Testis (tissue), 3 donors: ENCODE results near the gene SND1. TPM values are rescaled to one million over a fixed set of nuclear protein-coding genes. Genes with fewer than 3 reads are reported as not detected.

ENCODE experiments used
- DNase-seq: peaks from one replicate; pipeline ENCODE4 v3.0.0-alpha.2; 2019
- H3K27ac ChIP-seq, 2 donors: fragments of 200-600 bp; sonication (generic); one replicate each; pipeline ENCODE4 v1.5.1; 2019
- H3K27me3 ChIP-seq: fragments of 200-600 bp; sonication (generic); one replicate; pipeline ENCODE4 v1.5.1; 2019
- H3K36me3 ChIP-seq: fragments of 200-600 bp; sonication (generic); one replicate; pipeline ENCODE4 v1.5.1; 2017; ENCODE audit warnings: low read depth; ENCODE audit errors: missing control alignments
- H3K4me1 ChIP-seq: fragments of 200-600 bp; sonication (generic); one replicate; pipeline ENCODE4 v1.5.1; 2019
- H3K4me3 ChIP-seq, 2 donors: fragments of 200-600 bp; sonication (generic); one replicate each; pipeline ENCODE4 v1.5.1; 2017 to 2019
- H3K9me3 ChIP-seq: fragments of 200-600 bp; sonication (generic); one replicate; pipeline ENCODE4 v1.5.1; 2017
- POLR2A ChIP-seq: fragments of 450-650 bp; IDR thresholded peaks from one replicate; pipeline ENCODE4 v1.6.1; 2017; ENCODE audit warnings: antibody characterized with exemption, mild to moderate bottlenecking, moderate library complexity
- WGBS, 2 donors: methylation state at CpG; one replicate each; pipeline ENCODE4 v1.1.5; 2018; 5-methylcytosine and 5-hydroxymethylcytosine counted together
- intact Hi-C: fragments of 100-400 bp; cut with DNase I; formaldehyde crosslinking; loops from one replicate; pipeline ENCODE4 v1.15.1; 2023; ENCODE audit warnings: low total_unique reads
- polyA plus RNA-seq: library from polyadenylated mRNA; stranded (reverse); fragments of 350-450 nt; fragmentation: Illumina TruSeq; extraction: RNeasy Lipid Tissue Mini Kit (QIAGEN cat#74804); gene quantifications from one replicate; pipeline ENCODE4 v1.2.3, GENCODE V29; 2014; ENCODE audit warnings: low read depth, low replicate concordance; ENCODE audit not compliant: insufficient read depth
- total RNA-seq, 2 donors: library from RNA; depleted of rRNA; stranded (reverse); fragments of >200 nt; gene quantifications; one replicate each; pipeline ENCODE4 v1.2.3, GENCODE V29; 2016
- TF ChIP-seq, protein P1 (sequence below), 3 experiments: fragments of 450-650 bp in 2 of 3; fragments of 200-600 bp in 1 of 3; sonication (generic) in 1 of 3; IDR thresholded peaks; one replicate each; pipeline ENCODE4 v1.5.1; 2016 to 2019; ENCODE audit warnings: antibody characterized with exemption in 3 of 3, mild to moderate bottlenecking in 2 of 3, moderate library complexity in 1 of 3

SND1 gene
- total and polyA plus RNA-seq, 3 donors from 2014 or later, result 132 to 207 (median 179) TPM

DNA sequence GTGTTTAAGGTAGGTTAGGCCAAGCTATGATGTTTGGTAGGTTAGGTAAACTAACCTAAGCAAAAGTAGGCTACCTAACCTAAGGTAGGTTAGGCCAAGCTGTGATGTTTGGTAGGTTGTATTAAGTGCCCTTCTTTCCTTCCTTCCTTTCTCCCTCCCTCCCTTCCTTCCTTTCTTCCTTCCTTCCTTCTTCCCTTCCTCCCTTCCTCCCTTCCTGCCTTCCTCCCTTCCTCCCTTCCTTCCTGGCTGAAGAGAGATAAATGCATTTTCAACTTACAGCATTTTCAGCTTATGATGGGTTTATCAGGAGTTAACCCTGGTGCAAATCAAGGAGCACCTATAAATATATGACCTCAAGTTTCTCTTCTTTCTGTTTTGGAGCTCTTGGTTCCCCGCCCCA, 56.2 kb downstream of the SND1 start:
- intact Hi-C loops, result loop anchor here (5.0 kb wide), 1 partner anchor 499 kb away; no protein-coding TSS in a partner anchor
- Histone ChIP-seq H3K27me3 (no peaks in the 10 kb centered on the region), H3K4me3 (no peak overlapping the region), H3K9me3 (no peaks in the 10 kb centered on the region), H3K27ac (no peak overlapping the region), H3K36me3 (no peaks in the 10 kb centered on the region), H3K4me1 (no peaks in the 10 kb centered on the region)
- WGBS, 2 donors, result 58 to 83% methylated on average over 1 of the region's 1 CpG
- TF ChIP-seq, protein P1, sequence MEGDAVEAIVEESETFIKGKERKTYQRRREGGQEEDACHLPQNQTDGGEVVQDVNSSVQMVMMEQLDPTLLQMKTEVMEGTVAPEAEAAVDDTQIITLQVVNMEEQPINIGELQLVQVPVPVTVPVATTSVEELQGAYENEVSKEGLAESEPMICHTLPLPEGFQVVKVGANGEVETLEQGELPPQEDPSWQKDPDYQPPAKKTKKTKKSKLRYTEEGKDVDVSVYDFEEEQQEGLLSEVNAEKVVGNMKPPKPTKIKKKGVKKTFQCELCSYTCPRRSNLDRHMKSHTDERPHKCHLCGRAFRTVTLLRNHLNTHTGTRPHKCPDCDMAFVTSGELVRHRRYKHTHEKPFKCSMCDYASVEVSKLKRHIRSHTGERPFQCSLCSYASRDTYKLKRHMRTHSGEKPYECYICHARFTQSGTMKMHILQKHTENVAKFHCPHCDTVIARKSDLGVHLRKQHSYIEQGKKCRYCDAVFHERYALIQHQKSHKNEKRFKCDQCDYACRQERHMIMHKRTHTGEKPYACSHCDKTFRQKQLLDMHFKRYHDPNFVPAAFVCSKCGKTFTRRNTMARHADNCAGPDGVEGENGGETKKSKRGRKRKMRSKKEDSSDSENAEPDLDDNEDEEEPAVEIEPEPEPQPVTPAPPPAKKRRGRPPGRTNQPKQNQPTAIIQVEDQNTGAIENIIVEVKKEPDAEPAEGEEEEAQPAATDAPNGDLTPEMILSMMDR (IDR thresholded peaks at IDR 0.05), result no peak
- no peak for TF ChIP-seq POLR2A
- DNase-seq, result no peak

DNA sequence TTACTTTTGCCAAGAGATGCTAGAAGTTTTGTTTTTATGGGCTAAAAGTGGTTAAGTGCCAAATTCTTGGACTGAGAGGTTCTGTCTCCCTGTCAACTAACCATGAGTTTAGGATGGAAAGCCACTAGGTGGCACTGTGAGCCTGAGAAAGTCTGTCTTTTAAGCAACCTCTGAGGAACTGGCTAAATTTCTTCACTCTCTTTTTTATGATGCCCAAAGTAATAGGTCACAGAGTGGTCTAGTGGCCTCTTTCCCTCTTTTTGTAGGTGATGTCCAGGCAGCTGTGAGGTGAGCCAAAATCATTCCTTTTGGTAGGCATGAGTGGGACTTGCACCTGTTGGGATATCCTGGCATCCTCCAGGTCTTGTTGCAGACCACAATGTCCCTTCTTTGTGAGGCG, 56.8 kb downstream of the SND1 start:
- Histone ChIP-seq H3K4me1 (no peaks in the 10 kb centered on the region), H3K27ac (no peak overlapping the region), H3K9me3 (no peaks in the 10 kb centered on the region), H3K36me3 (no peaks in the 10 kb centered on the region), H3K4me3 (no peak overlapping the region), H3K27me3 (no peaks in the 10 kb centered on the region)
- intact Hi-C loops, result loop anchor here (5.0 kb wide), 1 partner anchor 499 kb away; no protein-coding TSS in a partner anchor
- peak; percentile 93 for DNase-seq
- no peak for TF ChIP-seq POLR2A
- TF ChIP-seq, protein P1 (IDR thresholded peaks at IDR 0.05), result peak; percentile 69 to 80 (median 79)
- WGBS, 2 donors, result 92 to 95% methylated on average over 1 of the region's 1 CpG

DNA sequence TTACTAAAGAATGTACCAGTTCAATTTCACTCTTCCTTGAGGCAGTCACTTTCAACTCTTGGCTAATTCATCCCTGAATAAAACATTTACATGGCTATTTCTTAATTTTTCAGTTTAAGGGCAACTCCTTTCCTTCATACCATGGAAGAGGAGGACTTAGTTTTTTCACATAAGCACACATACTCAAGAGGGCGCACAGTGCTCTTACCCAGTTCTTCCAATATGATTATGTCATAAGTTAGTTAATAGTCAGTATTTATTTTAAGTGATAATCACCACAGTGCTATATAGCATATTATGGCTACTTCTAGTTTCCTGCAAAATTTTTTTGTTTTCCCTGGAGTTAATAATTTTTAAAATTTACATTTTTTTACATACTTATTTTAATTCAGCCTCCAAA, 58.6 kb downstream of the SND1 start:
- intact Hi-C loops, result no loop called here
- Histone ChIP-seq H3K36me3 (no peaks in the 10 kb centered on the region), H3K27me3 (no peaks in the 10 kb centered on the region), H3K27ac (no peak overlapping the region), H3K4me1 (no peaks in the 10 kb centered on the region), H3K9me3 (no peaks in the 10 kb centered on the region), H3K4me3 (no peak overlapping the region)
- TF ChIP-seq POLR2A, result no peak
- TF ChIP-seq, protein P1 (IDR thresholded peaks at IDR 0.05), result no peak
- no peak for DNase-seq
- WGBS, 2 donors, result 95 to 100% methylated on average over 1 of the region's 1 CpG

DNA sequence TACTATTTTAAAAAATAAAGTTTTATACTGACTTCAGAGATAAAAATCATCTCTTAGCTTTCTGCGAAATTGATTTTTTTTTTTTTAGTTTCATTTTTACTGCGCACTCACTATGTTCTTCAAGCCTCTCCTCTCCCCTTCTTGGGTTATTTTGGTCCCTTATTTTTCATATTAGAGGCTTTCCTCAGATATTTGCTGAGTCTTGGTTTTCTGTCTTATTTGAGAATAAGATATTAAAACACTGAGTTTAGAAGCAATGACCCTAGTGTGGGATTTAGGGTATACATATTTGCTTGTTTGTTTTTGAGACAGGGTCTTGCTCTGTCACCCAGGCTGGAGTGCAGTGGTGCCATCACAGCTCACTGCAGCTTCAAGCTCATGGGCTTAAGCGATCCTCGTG, 59.9 kb downstream of the SND1 start:
- intact Hi-C loops, result no loop called here
- TF ChIP-seq, protein P1 (IDR thresholded peaks at IDR 0.05), result no peak
- no peak for TF ChIP-seq POLR2A
- Histone ChIP-seq H3K36me3 (no peaks in the 10 kb centered on the region), H3K4me1 (no peaks in the 10 kb centered on the region), H3K9me3 (no peaks in the 10 kb centered on the region), H3K4me3 (no peak overlapping the region), H3K27ac (no peak overlapping the region), H3K27me3 (no peaks in the 10 kb centered on the region)
- 96 to 97% methylated on average over 4 of the region's 4 CpGs for WGBS, 2 donors
- no peak for DNase-seq

DNA sequence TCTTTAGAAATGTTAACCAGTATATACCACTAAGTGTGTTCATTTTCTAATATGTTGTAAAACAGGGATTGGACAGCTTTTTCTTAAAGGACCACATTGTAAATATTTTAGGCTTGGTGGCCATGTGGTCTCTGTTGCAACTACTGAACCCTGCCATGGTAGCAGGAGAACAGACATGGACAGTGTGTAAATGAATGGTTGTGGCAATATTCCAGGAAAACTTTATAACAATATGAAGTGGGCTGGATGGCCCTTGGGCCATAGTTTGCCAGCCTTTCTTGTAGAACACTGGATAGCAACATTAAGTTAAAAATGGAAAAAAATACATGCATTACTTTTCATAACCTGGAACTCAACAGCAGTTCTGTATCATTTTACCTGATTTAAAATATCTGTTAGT, 61.0 kb downstream of the SND1 start:
- Histone ChIP-seq H3K4me3 (no peak overlapping the region), H3K36me3 (no peaks in the 10 kb centered on the region), H3K27me3 (no peaks in the 10 kb centered on the region), H3K9me3 (no peaks in the 10 kb centered on the region), H3K4me1 (no peaks in the 10 kb centered on the region), H3K27ac (no peak overlapping the region)
- intact Hi-C loops, result no loop called here
- DNase-seq, result no peak
- no peak for TF ChIP-seq POLR2A
- TF ChIP-seq, protein P1 (IDR thresholded peaks at IDR 0.05), result no peak
